T-helper 2 cell (primary cell): ENCODE results near the gene ST3GAL3.
A peak's percentile ranks its signal among the peaks of the same experiment; 100 is the strongest.

Experiments used
- DNase-seq, 5 experiments: peaks; one replicate each; pipeline versions ENCODE4 v3.0.0 to v3.0.0-alpha.2; 2012 to 2022
- total RNA-seq, 2 donors: gene quantifications; one replicate each; lab custom pipeline; 2026; lab: John Stamatoyannopoulos, UW

The ST3GAL3 gene, protein sequence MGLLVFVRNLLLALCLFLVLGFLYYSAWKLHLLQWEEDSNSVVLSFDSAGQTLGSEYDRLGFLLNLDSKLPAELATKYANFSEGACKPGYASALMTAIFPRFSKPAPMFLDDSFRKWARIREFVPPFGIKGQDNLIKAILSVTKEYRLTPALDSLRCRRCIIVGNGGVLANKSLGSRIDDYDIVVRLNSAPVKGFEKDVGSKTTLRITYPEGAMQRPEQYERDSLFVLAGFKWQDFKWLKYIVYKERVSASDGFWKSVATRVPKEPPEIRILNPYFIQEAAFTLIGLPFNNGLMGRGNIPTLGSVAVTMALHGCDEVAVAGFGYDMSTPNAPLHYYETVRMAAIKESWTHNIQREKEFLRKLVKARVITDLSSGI
- total RNA-seq: 6.7 to 9.0 reads per million in 2 donors

- peak; percentile 82 to 96 (median 86) for DNase-seq
Measured at GRCh38 chr1:43707190-43708001, at the start of gene ST3GAL3. Gene ST3GAL3 (plus strand): TSS chr1:43707536. CDS start chr1:43736263, 28,727 bp downstream.

GRCh38 chr1:43659212-43660166 lies 47.8 kb upstream of the ST3GAL3 start:
- no peak for DNase-seq

- no peak for DNase-seq
Measured at GRCh38 chr1:43660355-43660754, 47.0 kb upstream of the ST3GAL3 start.

DNA sequence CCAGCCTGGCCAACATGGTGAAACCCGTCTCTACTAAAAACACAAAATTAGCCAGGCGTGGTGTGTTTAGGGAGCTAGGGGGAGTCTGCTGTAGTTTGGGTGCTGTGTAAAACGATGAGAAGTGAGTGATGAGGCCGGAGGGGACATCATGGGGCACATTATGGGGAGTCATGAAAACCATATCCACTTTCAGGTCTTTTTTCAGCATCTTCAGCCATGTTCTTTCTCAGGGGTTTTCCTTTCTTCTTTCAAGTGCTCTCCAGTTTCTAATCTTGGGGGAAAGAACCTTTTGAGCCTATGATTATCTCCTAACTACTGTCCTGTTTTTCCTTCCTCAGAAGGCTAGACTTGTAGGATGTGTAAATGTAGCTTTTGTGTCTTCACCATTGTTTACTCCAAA lies 43.0 kb upstream of the ST3GAL3 start:
- DNase-seq: no peak

DNA sequence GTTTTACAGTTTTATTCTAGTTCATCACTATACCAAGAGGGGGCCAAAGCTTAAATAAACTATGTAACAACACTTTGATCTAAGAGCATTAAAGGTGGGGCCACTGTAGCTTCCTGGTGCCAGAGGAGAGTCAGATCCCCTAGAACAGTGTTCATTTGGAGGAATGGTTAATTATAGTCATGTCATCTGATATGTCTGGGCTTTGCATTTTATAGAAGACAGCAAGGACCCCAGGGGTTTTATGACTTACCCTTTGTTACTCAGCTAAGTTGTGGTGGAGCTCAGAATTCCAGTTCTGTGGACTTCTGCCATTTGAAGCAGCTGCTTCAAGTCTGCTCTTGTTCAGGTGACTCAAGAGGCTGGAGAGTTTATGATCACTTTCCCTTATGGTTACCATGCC lies 40.7 kb upstream of the ST3GAL3 start:
- DNase-seq: no peak

DNA sequence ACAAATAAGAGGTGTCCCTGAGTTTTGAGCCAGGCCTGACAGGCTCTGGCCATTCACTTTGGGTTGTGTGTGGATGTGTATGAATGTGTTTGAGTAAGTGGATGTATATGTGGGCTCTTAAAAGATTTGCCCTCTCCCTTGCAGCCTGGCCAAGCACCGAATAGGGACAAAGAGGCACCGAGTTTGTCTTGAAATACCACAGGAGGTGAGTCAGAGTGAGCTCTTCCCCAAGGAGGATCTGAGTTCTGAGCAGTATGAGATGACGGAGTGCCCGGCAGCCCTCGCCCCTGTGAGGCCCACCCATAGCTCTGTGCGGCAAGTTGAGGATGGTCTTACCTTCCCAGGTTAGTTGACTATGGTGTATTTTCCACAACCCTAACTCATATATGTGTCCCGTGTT lies 38.4 kb upstream of the ST3GAL3 start:
- DNase-seq: no peak

DNA sequence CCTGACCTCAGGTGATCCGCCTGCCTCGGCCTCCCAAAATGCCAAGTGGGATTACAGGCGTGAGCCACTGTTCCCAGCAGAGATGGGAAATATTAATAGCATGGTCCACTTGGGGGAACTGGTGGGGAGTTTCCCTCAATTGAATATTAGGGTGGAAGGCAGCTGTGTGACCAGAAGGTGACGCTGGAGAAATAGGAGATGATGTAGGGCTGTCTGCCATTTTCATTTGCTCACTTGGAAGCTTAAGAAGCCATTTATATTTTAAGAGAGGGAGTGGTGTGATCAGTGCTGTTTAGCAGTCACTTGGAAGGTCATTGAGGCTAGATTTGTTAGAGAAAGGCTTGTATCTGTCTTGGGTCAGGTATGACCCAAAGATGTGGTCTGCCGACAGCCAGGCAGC lies 37.5 kb upstream of the ST3GAL3 start:
- DNase-seq: no peak

- no peak for DNase-seq
Measured at GRCh38 chr1:43671193-43671592, 36.1 kb upstream of the ST3GAL3 start.

DNA sequence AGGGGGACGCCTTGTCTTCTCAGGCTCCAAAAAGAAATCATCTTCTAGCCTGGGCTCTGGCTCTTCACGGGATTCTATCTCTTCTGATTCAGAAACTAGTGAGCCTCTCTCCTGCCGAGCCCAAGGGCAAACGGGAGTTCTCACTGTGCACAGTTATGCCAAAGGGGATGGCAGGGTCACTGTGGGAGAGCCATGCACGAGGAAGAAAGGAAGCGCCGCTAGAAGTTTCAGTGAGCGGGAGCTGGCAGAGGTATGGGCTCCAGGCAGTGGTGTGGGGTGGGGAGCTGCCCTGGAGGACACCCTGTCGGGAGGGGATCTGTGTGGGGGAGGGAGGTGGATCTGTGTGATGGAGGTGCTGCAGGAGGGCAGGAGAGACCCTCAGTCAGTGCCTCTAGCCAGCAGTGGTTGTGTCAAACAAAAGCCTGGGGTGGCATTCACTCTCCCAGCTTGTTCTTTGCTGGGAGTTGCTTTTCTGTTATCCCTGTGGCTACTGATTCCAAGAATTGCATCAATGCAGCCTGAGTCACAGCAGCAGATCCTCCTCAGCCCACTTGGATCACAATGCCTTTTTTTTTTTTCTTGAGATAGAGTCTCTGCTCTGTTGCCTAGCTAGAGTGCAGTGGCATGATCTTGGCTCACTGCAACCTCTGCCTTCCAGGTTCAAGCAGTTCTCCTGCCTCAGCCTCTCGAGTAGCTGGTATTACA lies 35.6 kb upstream of the ST3GAL3 start:
- DNase-seq: no peak

DNA sequence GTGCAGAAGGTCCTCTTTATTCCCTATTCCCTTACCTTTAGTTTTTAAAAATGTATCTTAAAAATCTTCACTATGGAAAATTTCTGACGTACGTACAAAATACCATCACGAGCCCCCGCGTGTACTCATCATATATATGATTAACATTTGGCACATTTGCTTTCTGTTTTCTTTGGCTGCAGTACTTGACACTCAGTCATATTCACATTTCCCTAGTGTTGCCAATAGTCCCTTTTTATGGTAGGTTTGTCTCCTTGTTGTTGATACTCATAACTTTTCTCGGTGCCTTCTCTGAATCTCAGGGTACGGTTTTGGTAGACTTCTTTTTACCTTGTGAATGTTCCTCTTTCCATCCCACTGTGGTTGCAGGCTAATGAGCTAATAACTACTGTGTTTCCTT lies 34.1 kb upstream of the ST3GAL3 start:
- DNase-seq: no peak

GRCh38 chr1:43678940-43679339 lies 28.4 kb upstream of the ST3GAL3 start:
- DNase-seq: no peak

DNA sequence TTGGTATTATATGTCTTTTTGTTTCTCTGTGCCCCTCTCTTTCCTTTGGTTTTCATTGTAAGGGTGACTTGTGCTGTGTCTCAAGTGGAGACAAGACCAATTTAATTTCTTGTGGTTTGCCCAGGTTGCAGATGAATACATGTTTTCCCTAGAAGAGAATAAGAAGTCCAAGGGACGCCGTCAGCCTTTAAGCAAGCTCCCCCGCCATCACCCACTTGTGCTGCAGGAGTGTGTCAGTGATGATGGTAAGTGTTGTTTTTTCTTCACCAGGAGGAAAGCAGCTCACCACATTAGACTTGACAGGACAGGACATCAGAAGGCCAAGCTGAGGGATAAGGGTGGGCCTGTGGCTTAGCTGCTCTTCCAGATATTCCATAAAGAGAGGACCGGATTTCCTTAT lies 23.8 kb upstream of the ST3GAL3 start:
- DNase-seq: no peak

DNA sequence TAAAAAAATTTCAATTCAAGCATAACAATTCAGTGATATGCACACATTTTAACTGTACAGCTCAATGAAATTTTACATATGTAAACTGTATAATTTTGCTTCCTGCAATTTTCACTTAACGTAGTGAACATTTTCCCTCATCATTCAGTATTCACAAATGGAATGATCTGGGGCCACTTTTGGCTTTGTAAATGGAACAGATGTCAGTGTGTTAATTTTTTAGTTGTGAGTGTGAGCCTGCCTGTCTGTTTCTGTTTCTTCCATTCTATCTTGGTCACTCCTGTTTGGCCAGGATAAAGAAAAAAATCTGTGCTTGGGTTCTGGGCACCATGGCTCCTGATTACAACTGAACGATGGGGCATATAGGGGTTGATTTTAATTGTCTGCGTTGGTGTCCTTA lies 20.5 kb upstream of the ST3GAL3 start:
- no peak for DNase-seq

DNA sequence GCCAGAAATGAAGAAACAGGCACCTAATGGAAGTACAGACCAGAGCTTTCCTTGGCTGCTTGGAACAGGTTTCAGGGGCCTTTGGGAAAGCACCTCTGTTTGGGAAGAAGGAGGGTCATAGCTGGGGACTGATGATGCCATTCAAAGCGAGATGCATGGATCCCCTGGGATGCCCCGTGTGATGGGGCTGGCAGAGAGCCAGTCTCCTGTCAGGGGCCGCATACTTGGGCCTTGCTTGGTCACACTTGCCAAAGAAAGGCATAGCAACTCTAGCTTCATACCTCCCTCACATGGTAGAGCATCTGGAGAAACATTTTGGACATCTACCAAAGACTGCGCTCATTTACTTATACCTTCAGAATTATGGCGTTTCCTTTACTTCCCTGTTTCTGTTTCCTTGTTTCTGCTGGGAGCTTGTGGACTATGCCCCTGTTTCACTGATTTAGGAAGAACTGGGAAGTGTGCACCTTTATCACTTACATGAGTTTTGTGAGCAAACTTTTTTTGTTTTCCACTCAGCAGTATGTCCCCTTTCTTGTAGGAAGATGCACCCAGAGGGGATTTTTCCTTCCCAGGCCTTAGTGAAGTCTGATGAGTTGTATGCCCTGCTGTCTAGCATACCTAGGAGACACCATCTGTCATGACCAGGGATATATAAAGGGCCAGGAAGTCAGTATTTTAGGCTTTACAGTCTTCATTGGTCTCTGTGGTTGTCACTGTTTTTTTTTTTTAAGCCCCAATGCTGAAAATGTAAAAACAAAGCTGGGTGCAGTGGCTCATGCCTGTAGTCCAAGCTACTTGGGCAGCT lies 19.8 kb upstream of the ST3GAL3 start:
- DNase-seq: no peak

GRCh38 chr1:43688109-43688387 lies 19.3 kb upstream of the ST3GAL3 start:
- DNase-seq: no peak

GRCh38 chr1:43688594-43689000 lies 18.7 kb upstream of the ST3GAL3 start:
- DNase-seq: no peak

DNA sequence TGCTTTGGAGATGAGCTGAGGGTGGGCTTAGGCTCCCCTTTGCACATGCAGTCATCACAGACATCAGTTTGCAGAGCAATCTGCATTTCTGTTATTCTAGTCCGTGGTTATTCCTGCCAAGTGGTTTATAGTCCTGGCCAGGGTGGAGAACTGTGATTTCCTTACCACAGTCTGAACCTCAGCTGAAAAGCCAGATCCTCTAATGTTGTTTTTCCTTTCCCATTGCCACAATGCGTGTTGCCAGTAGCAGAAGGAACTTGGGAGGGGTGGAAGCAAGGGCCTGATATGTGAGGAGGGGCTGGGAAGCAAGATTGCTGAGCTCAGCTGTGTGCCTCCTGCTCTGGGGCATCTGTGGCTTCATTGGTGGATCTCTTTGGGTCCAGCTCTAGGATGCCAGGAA lies 18.0 kb upstream of the ST3GAL3 start:
- no peak for DNase-seq

DNA sequence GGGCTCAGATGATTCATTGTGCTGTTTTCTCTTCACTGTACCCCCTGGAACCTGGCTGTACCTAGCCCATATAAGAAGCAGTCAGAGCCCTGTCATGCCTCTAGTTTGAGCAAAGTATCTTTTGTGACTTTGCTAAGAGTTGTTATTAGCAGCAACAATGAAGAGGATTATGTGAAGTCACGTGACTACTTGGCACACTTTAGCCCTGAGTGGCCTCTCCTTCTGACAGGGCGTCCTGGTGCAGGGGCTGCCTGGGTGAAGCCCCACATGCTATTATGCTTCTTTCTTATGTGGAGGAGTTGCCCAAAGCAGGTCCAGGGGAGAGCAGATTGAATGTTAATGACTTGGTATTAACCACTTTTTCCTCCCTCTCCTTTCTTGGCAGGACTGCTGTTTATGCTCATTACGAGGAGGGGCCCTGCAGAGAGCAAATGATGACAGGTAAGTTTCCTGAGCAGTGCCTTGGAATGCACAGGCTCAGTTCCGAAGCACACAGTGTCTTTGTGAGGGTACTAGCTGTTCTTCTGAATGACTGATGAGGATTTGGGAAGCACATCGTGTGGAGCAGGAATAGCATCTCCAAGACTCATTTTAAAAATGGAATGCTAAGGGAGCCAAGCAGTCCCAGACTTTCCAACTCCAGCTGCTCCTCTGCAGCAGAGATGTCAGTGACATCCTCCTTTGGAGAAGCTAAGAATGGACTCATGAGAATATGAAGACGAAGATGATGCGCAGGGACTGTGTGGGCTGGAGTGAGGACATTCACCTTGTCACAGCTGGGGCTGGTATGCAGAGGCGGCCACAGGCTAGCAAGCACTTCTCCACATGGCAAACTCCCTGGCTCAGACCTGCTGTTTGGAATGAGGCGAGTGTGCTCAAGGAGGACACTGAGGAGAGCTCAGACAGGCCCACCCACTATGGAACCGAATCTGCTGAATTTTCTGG lies 15.2 kb upstream of the ST3GAL3 start:
- DNase-seq: no peak

DNA sequence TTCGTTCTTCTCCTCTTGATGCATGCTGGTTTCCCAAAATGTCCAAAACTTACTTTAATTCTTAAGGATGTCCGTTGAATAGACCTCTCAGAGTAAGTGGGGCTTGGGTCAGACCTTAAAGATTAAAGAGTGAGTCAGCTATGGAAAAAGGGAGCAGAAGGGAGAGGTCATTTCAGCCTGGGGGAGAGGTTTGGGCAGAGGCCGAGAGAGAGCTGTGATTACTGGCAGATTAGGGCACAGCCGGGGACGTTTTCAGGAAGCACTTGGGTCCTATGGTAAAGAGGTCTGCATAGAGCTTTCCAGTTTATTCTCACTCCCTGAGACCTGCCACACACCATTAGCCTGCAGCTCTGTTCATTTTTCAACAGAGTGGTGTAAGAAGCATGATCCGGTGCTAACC lies 14.0 kb upstream of the ST3GAL3 start:
- no peak for DNase-seq

- DNase-seq: peak in 1 of 5 experiments; percentile 58
Measured at GRCh38 chr1:43699281-43699680, 8.1 kb upstream of the ST3GAL3 start.
